Esophagus (tissue), 2 donors: ENCODE data around the gene GFRA3. TPM values are rescaled to one million over a fixed set of nuclear protein-coding genes. Genes with fewer than 3 reads are reported as not detected.

ENCODE experiments used
- H3K27ac ChIP-seq, 2 donors: one replicate each; pipeline ENCODE4 v1.5.1; 2013; ENCODE audit warnings: low read depth in 2 of 2, mild to moderate bottlenecking in 2 of 2, inconsistent platforms in 1 of 2, low read length in 1 of 2, moderate library complexity in 1 of 2
- H3K27me3 ChIP-seq, 2 donors: one replicate each; pipeline ENCODE4 v1.6.1; 2013; ENCODE audit warnings: low read length in 2 of 2, control low read depth in 1 of 2, mild to moderate bottlenecking in 1 of 2; ENCODE audit not compliant: insufficient read depth in 2 of 2, control insufficient read depth in 1 of 2
- H3K36me3 ChIP-seq, 2 donors: one replicate each; pipeline ENCODE4 v1.6.1; 2013; ENCODE audit warnings: low read length in 1 of 2; ENCODE audit not compliant: control insufficient read depth in 2 of 2, insufficient read depth in 2 of 2
- H3K4me1 ChIP-seq, 2 donors: one replicate each; pipeline ENCODE4 v1.6.1; 2013; ENCODE audit warnings: low read length in 1 of 2; ENCODE audit not compliant: control insufficient read depth in 2 of 2, insufficient read depth in 2 of 2
- H3K4me3 ChIP-seq, 2 donors: one replicate each; pipeline ENCODE4 v1.5.1; 2013; ENCODE audit warnings: low read length in 2 of 2, mild to moderate bottlenecking in 2 of 2, low read depth in 1 of 2, moderate library complexity in 1 of 2
- H3K9me3 ChIP-seq, 2 donors: one replicate each; pipeline ENCODE4 v1.6.1; 2013; ENCODE audit warnings: mild to moderate bottlenecking in 2 of 2, low read depth in 1 of 2, low read length in 1 of 2, moderate library complexity in 1 of 2; ENCODE audit not compliant: control insufficient read depth in 2 of 2, insufficient read depth in 1 of 2
- WGBS, 2 donors: extraction: QIAGEN DNeasy Blood & Tissue Kit; methylation state at CpG; one replicate each; pipeline ENCODE4 v1.1.7; 2013; 5-methylcytosine and 5-hydroxymethylcytosine counted together
- polyA plus RNA-seq, 2 donors: library from polyadenylated mRNA; stranded (reverse); fragments of 200-250 nt; gene quantifications; one replicate each; pipeline ENCODE4 v1.2.3, GENCODE V29; 2013
- donor health status: healthy with polysubstance abuse.
- donor health status: Bipolar disorder and iron deficiency.

Gene GFRA3
- polyA plus RNA-seq, 2 donors, result 0.14 to 0.32 TPM

GRCh38 chr5:138280915-138281314 lies 6.5 kb upstream of the GFRA3 start:
- Histone ChIP-seq H3K4me1 (no peaks in the 10 kb centered on the region), H3K4me3 (no peak overlapping the region), H3K27ac (no peak overlapping the region), H3K36me3 (no peaks in the 10 kb centered on the region), H3K27me3 (no peaks in the 10 kb centered on the region), H3K9me3 (no peaks in the 10 kb centered on the region)

- Histone ChIP-seq H3K9me3 (no peaks in the 10 kb centered on the region), H3K36me3 (no peaks in the 10 kb centered on the region), H3K4me1 (peaks cover 0 to 4% of the 10 kb centered on the region in 2 donors), H3K27me3 (no peaks in the 10 kb centered on the region), H3K4me3 (no peak overlapping the region), H3K27ac (no peak overlapping the region)
- 64 to 70% methylated on average over 2 of the region's 2 CpGs for WGBS, 2 donors
Measured at GRCh38 chr5:138276402-138277054, 2.1 kb upstream of the GFRA3 start.

- Histone ChIP-seq H3K36me3 (no peaks in the 10 kb centered on the region), H3K4me3 (no peak overlapping the region)
- 48 to 60% methylated on average over 1 of the region's 1 CpG for WGBS, 2 donors
Measured at GRCh38 chr5:138275895-138276294, 1.5 kb upstream of the GFRA3 start.

DNA sequence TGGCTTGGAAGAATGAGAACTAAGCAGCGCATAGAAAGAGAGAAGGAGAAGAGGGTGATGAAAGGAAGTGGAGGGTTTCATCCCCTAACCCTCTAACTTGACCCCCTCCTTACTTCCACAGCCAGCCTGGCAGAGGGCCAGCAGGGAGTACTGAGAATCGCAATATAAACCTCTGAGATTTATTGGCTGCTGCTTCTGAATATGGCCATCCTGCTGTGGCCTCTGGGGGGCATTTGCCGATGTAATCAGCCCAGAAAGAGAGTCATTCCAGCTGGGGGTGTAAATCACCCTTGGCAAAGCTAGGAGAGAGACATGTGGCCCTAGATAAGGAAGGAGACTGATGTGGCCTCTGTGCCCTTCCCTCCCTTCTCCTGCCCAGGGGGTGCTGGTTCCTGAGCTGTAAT lies 960 bp upstream of the GFRA3 start:
- no peaks in the 10 kb centered on the region for H3K36me3 ChIP-seq
- H3K4me1 ChIP-seq, result peaks cover 0 to 4% of the 10 kb centered on the region in 2 donors
- H3K27me3 ChIP-seq, result no peaks in the 10 kb centered on the region
- no peak overlapping the region for H3K4me3 ChIP-seq
- WGBS, 2 donors, result 53 to 58% methylated on average over 3 of the region's 3 CpGs
- no peak overlapping the region for H3K27ac ChIP-seq
- no peaks in the 10 kb centered on the region for H3K9me3 ChIP-seq

More at GRCh38 chr5:138275895-138276294, 1.5 kb upstream of the GFRA3 start:
- H3K9me3 ChIP-seq, result no peaks in the 10 kb centered on the region
- no peak overlapping the region for H3K27ac ChIP-seq
- peaks cover 0 to 4% of the 10 kb centered on the region in 2 donors for H3K4me1 ChIP-seq
- no peaks in the 10 kb centered on the region for H3K27me3 ChIP-seq

- no peaks in the 10 kb centered on the region for H3K9me3 ChIP-seq
- no peak overlapping the region for H3K4me3 ChIP-seq
- no peak overlapping the region for H3K27ac ChIP-seq
- no peaks in the 10 kb centered on the region for H3K27me3 ChIP-seq
- WGBS, 2 donors, result 59 to 60% methylated on average over 6 of the region's 6 CpGs
- H3K36me3 ChIP-seq, result no peaks in the 10 kb centered on the region
- peaks cover 0 to 4% of the 10 kb centered on the region in 2 donors for H3K4me1 ChIP-seq
Measured at GRCh38 chr5:138273834-138274188, 610 bp downstream of the GFRA3 start.

DNA sequence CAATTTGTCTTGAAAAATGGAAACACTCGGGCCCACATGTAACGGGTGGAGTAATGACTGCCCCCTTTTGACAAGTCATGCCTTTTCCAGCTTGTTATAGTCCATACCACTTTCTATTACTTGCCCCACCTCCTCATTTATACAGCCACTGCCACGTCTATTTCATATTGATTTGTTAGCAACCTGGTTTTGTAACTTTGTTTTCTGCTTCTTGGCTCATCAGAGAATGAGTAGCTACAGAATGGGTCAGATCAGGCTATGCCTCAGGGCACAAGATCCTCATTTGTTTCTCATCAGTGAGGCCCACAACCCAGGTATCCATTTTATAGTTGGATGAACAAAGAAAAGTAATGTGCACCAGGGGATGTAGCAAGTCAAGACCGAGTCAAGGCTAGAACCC lies 1.7 kb downstream of the GFRA3 start:
- Histone ChIP-seq H3K27ac (no peak overlapping the region), H3K4me1 (peaks cover 0 to 4% of the 10 kb centered on the region in 2 donors), H3K9me3 (no peaks in the 10 kb centered on the region), H3K36me3 (no peaks in the 10 kb centered on the region), H3K4me3 (no peak overlapping the region), H3K27me3 (no peaks in the 10 kb centered on the region)
- 86 to 92% methylated on average over 4 of the region's 4 CpGs for WGBS, 2 donors

DNA sequence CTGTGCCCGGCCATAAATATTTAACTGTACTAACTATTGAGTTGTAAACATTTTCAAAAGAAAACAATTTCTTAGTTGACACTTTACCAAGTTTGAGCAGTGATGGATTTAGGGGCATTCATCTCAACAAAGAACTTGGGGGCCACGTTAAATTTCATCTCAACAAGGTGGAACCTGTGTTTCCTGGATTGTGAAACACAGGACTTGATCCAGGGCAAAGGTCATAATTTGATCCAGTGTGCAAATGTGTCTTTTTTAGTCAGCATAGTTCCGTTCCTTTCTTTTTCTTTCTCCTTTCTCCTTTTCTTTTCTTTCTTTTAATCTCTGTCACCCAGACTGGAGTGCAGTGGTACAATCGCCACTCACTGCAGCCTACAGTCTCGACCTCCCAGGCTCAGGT lies 3.1 kb downstream of the GFRA3 start:
- Histone ChIP-seq H3K36me3 (no peaks in the 10 kb centered on the region), H3K4me1 (peaks cover 0 to 4% of the 10 kb centered on the region in 2 donors), H3K27ac (no peak overlapping the region), H3K4me3 (no peak overlapping the region), H3K27me3 (no peaks in the 10 kb centered on the region), H3K9me3 (no peaks in the 10 kb centered on the region)
- 71 to 75% methylated on average over 5 of the region's 5 CpGs for WGBS, 2 donors

GRCh38 chr5:138264183-138264582 lies 10.2 kb downstream of the GFRA3 start:
- WGBS, 2 donors, result 93 to 94% methylated on average over 8 of the region's 8 CpGs
- H3K27ac ChIP-seq, result no peak overlapping the region

GRCh38 chr5:138263581-138263980 lies 10.8 kb downstream of the GFRA3 start:
- Histone ChIP-seq H3K27me3 (no peaks in the 10 kb centered on the region), H3K9me3 (no peaks in the 10 kb centered on the region), H3K36me3 (no peaks in the 10 kb centered on the region), H3K4me3 (no peak overlapping the region), H3K27ac (no peak overlapping the region), H3K4me1 (no peaks in the 10 kb centered on the region)
- 80 to 85% methylated on average over 3 of the region's 3 CpGs for WGBS, 2 donors

More at GRCh38 chr5:138264183-138264582, 10.2 kb downstream of the GFRA3 start:
- Histone ChIP-seq H3K9me3 (no peaks in the 10 kb centered on the region), H3K4me1 (no peaks in the 10 kb centered on the region), H3K36me3 (no peaks in the 10 kb centered on the region), H3K4me3 (no peak overlapping the region), H3K27me3 (no peaks in the 10 kb centered on the region)

- H3K27me3 ChIP-seq, result no peaks in the 10 kb centered on the region
- H3K9me3 ChIP-seq, result peaks cover 0 to 2% of the 10 kb centered on the region in 2 donors
- H3K27ac ChIP-seq, result no peak overlapping the region
- no peaks in the 10 kb centered on the region for H3K4me1 ChIP-seq
- no peak overlapping the region for H3K4me3 ChIP-seq
- H3K36me3 ChIP-seq, result no peaks in the 10 kb centered on the region
- WGBS, 2 donors, result 60 to 72% methylated on average over 4 of the region's 4 CpGs
Measured at GRCh38 chr5:138258704-138259292, 15.6 kb downstream of the GFRA3 start.
